Retina (tissue), 1 donor: Measurements from ENCODE around the gene SOS1.
A peak's percentile ranks its signal among the peaks of the same experiment; 100 is the strongest.
"Not testable (repeated sequence)": the region's sequence is repeated elsewhere in the genome, so short reads cannot be mapped to it uniquely, and the experiment has no call there.

Experiments used
- DNase-seq: peaks from one replicate; pipeline ENCODE4 v3.0.0-alpha.2; 2016

SOS1 gene

GRCh38 chr2:39095624-39096023 lies 25.2 kb downstream of the SOS1 start:
- DNase-seq, result no peak

GRCh38 chr2:39094717-39095363 lies 26.0 kb downstream of the SOS1 start:
- no peak for DNase-seq

DNA sequence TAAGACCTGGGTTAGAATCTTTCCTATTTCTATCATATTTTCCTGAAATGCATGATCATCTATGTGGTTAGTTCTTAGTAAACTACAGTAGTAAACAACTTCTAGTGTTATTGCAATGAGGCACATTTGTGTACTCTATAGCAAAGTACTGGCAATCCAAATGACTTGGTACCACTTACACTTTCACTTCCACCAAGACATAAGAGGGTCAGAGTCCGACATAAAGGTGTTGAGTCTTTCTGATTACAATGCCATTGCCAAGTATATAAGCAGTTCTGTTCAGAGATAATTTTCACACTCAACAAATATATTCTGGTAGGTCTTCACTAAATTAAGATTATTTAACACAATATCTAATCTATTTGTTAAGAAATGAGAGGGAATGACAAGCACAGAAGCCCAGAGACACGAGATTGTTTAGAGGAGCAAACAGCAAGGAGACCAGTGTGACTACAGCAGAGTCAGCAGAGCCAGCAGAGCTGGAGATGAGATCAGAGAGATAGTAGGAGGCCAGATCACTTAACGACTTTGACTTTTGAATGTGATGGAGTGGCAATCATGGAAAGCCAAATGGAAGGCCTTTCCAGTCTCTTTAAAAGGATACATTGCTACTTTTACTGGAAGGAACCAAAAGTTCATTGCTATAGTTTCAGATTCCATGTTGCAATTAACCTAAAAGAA lies 27.5 kb downstream of the SOS1 start:
- no peak for DNase-seq

GRCh38 chr2:39091543-39091942 lies 29.3 kb downstream of the SOS1 start:
- no peak for DNase-seq

GRCh38 chr2:39091063-39091462 lies 29.8 kb downstream of the SOS1 start:
- DNase-seq, result no peak

- DNase-seq, result no peak
Observed at GRCh38 chr2:39080152-39080551, 40.7 kb downstream of the SOS1 start.

- DNase-seq, result no peak
Observed at GRCh38 chr2:39069890-39070465, 50.9 kb downstream of the SOS1 start.

- no peak for DNase-seq
Observed at GRCh38 chr2:39069136-39069515, 51.7 kb downstream of the SOS1 start.

DNA sequence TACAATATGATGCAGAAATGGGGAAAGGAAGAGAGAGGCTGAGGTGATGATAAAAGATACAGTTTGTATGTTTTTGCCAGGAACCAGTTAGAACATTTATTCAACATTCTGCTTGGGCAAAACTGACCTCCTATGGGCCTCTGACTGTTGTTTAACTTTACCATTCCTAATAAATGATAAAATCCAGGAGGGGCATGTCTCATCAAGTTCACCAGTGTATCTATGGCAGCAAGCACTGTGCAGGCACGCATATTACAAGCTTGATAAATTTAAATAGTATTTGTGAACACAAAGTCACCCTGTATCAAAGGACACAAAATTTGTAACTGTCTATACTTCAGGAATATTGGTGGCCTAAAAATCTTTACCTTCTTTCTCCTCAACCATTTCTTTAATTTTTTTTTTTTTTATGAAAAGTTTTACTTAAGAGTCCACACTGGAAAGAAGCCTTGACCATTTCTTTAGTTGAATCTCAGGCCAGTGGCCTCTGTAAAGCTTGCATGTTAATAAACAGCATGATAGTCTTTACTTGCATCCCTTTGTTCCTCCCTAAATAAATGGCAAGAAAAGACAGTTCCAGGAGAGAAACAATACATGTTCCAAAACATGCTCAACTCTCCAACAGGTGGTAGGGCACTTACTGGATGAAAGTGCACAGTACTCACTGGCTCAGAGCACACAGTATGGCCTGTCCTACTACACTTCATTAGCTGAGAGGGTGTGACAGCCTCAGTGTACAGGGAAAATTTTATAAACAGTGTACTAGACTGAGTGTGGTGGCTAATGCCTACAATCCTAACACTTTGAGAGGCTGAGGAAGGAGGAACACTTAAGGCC lies 52.3 kb downstream of the SOS1 start:
- no peak for DNase-seq

- DNase-seq, result no peak
Observed at GRCh38 chr2:39065616-39066015, 55.2 kb downstream of the SOS1 start.

DNA sequence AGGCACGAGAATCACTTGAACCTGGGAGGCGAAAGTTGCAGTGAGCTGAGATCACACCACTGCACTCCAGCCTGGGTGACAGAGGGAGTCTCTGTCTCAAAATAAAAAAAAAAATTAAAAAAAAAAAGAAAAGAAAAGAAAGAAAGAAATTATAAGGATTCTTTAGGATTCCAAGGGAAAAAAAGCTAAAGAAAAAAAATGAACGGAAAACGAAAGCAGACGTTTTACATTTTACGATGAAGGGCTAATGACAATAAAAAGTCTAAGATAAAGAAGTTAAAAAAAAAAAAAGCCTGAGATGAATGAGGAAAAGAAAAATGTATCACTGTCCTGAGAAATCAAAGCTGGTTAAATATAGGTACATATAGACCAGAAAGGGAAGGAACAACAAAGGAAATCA lies 58.5 kb downstream of the SOS1 start:
- no peak for DNase-seq

GRCh38 chr2:39061280-39061679 lies 59.6 kb downstream of the SOS1 start:
- DNase-seq, result no peak

- peak; percentile 24 for DNase-seq
Observed at GRCh38 chr2:39059366-39059952, 61.4 kb downstream of the SOS1 start.

DNA sequence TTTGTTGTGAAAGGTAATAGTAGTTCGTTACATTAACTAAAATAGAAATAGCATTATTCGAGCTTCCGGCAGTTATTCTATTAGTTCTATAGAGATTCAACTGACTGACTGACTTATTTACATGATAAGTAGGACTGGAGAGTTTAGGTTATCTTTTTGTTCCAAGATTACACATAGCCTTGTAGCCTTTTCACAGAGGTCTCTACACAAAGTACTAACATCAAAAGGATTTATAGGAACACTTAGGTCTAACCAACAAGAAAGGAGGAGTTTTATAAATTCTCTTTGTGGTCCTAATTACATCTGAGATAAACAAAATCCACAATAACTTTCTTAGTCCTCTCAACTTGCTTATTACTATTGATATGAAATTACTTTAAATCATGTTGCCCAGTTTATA lies 62.8 kb downstream of the SOS1 start:
- no peak for DNase-seq

- not testable (repeated sequence) for DNase-seq
Observed at GRCh38 chr2:39052665-39053064, 68.2 kb downstream of the SOS1 start.

- DNase-seq, result no peak
Observed at GRCh38 chr2:39050109-39050508, 70.7 kb downstream of the SOS1 start.

GRCh38 chr2:39039072-39039471 lies 81.8 kb downstream of the SOS1 start:
- no peak for DNase-seq

- DNase-seq, result no peak
Observed at GRCh38 chr2:39033980-39034379, 86.9 kb downstream of the SOS1 start.

DNA sequence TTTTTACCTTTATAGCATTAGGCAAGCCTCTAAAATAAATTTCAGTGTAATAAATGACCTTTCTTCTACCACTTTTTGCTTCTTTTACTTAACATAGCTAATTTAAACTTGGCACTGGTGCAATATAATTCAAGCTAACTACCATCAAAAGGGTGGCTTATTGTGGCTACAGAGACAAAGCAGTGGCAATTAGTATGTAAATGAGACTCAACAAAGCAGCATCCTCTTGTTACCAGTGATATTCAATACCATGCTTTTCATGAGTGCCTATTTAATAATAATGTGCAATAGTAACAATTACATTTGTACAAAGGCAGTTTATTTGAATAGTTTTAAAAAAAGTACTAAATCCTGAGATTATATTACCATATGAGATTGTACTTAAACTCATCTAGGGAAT lies 93.4 kb downstream of the SOS1 start:
- no peak for DNase-seq

GRCh38 chr2:39024833-39025232 lies 96.0 kb downstream of the SOS1 start:
- DNase-seq, result no peak

GRCh38 chr2:39023649-39024048 lies 97.2 kb downstream of the SOS1 start:
- no peak for DNase-seq

- no peak for DNase-seq
Observed at GRCh38 chr2:39022642-39023235, 98.1 kb downstream of the SOS1 start.

- DNase-seq, result no peak
Observed at GRCh38 chr2:39020383-39020782, 100.5 kb downstream of the SOS1 start.
